ENCODE measurements around the gene GPC3.

- TF ChIP-seq CTCF (IDR thresholded peaks at IDR 0.05 in 4 of 5, conservative IDR thresholded peaks at IDR 0.05 in 1 of 5) (no peak), POLR2A (IDR thresholded peaks at IDR 0.05) (no peak)
Observed at GRCh38 chrX:133661962-133662839, 323.2 kb downstream of the GPC3 start.
